HEK293 (cell line): ENCODE results near the gene LYZL1.

Experiments
- CTCF ChIA-PET: fragments of 350-600 bp; formaldehyde crosslinking; extraction: SDS; loops from one replicate; lab custom pipeline; 2021; ENCODE audit warnings: antibody characterized with exemption; lab: Yijun Ruan, JAX
- POLR2A ChIA-PET: fragments of 300-600 bp; formaldehyde crosslinking; extraction: SDS; loops from one replicate; lab custom pipeline; 2020; ENCODE audit warnings: antibody characterized with exemption, inconsistent platforms; lab: Yijun Ruan, JAX
- H3K27ac ChIP-seq: fragments of 200-500 bp; sonication (Bioruptor generic); 2 replicates; pipeline ENCODE4 v1.5.1; 2014; ENCODE audit warnings: low read depth, low read length, control low read depth, inconsistent platforms; ENCODE audit errors: extremely low read depth
- H3K36me3 ChIP-seq, 2 experiments: fragments of 200-500 bp in 1 of 2; sonication (Bioruptor generic) in 1 of 2; 1 replicate in 1 of 2; 2 replicates in 1 of 2; pipeline ENCODE4 v1.5.1; 2014 to 2017; ENCODE audit warnings: inconsistent platforms in 2 of 2, low read length in 2 of 2; ENCODE audit not compliant: control insufficient read depth in 2 of 2, insufficient read depth in 1 of 2
- H3K4me1 ChIP-seq: fragments of 200-500 bp; sonication (Bioruptor generic); 2 replicates; pipeline ENCODE4 v1.5.1; 2014; ENCODE audit warnings: mild to moderate bottlenecking, low read length, inconsistent platforms; ENCODE audit not compliant: control insufficient read depth, insufficient read depth
- H3K4me3 ChIP-seq: 2 replicates; pipeline ENCODE4 v1.5.1; 2011; ENCODE audit warnings: low read depth, mild to moderate bottlenecking, control low read depth, low read length, moderate library complexity
- H3K9me3 ChIP-seq: fragments of 200-500 bp; sonication (Bioruptor generic); 2 replicates; pipeline ENCODE4 v1.5.1; 2014; ENCODE audit warnings: low read depth, low read length, inconsistent platforms; ENCODE audit not compliant: control insufficient read depth, insufficient read depth
- EGR2 ChIP-seq: fragments of 450-650 bp; formaldehyde crosslinking; IDR thresholded peaks from 2 replicates; pipeline ENCODE4 v1.5.1; 2016; ENCODE audit warnings: low read depth, missing biosample characterization, missing genetic modification characterization
- HIC1 ChIP-seq: fragments of 450-650 bp; formaldehyde crosslinking; IDR thresholded peaks from 2 replicates; pipeline ENCODE4 v1.5.1; 2016; ENCODE audit warnings: missing biosample characterization, missing genetic modification characterization
- HOXD13 ChIP-seq: sonication (generic); formaldehyde crosslinking; IDR thresholded peaks from 2 replicates; pipeline ENCODE4 v1.8.0; 2022; ENCODE audit warnings: missing genetic modification reagents, borderline replicate concordance
- MZF1 ChIP-seq: fragments of 450-650 bp; formaldehyde crosslinking; IDR thresholded peaks from 2 replicates; pipeline ENCODE4 v1.5.1; 2017; ENCODE audit warnings: missing biosample characterization, missing genetic modification characterization, borderline replicate concordance
- SP7 ChIP-seq: fragments of 450-650 bp; formaldehyde crosslinking; IDR thresholded peaks from 2 replicates; pipeline ENCODE4 v1.5.1; 2016; ENCODE audit warnings: missing biosample characterization, missing genetic modification characterization
- TCF7L2 ChIP-seq: IDR thresholded peaks from 2 replicates; pipeline ENCODE4 v1.6.1; 2011; ENCODE audit warnings: low read depth, mild to moderate bottlenecking, inconsistent platforms, low read length, moderate library complexity, borderline replicate concordance
- ZBTB21 ChIP-seq: fragments of 450-650 bp; formaldehyde crosslinking; IDR thresholded peaks from 2 replicates; pipeline ENCODE4 v1.5.1; 2017; ENCODE audit warnings: missing biosample characterization, missing genetic modification characterization
- ZEB2 ChIP-seq: fragments of 450-650 bp; formaldehyde crosslinking; IDR thresholded peaks from 2 replicates; pipeline ENCODE4 v1.5.1; 2016; ENCODE audit warnings: missing biosample characterization, missing genetic modification characterization
- ZNF266 ChIP-seq: fragments of 450-650 bp; formaldehyde crosslinking; IDR thresholded peaks from 2 replicates; pipeline ENCODE4 v1.5.1; 2016; ENCODE audit warnings: missing biosample characterization, missing genetic modification characterization, low read depth
- ZNF292 ChIP-seq: fragments of 450-650 bp; formaldehyde crosslinking; IDR thresholded peaks from 2 replicates; pipeline ENCODE4 v1.5.1; 2016; ENCODE audit warnings: low read depth, missing biosample characterization, missing genetic modification characterization, borderline replicate concordance
- ZNF341 ChIP-seq: fragments of 450-650 bp; formaldehyde crosslinking; IDR thresholded peaks from 2 replicates; pipeline ENCODE4; 2016; ENCODE audit warnings: low read depth, missing biosample characterization, missing genetic modification characterization
- ZNF416 ChIP-seq: fragments of 450-650 bp; formaldehyde crosslinking; IDR thresholded peaks from 2 replicates; pipeline ENCODE4 v1.5.1; 2016; ENCODE audit warnings: missing biosample characterization, missing genetic modification characterization
- ZNF561 ChIP-seq: fragments of 450-650 bp; IDR thresholded peaks from 2 replicates; pipeline ENCODE4 v1.5.1; 2018; ENCODE audit warnings: missing biosample characterization, missing genetic modification characterization, borderline replicate concordance
- ZNF658 ChIP-seq: fragments of 450-650 bp; formaldehyde crosslinking; IDR thresholded peaks from 2 replicates; pipeline ENCODE4; 2016; ENCODE audit warnings: missing biosample characterization, missing genetic modification characterization
- ZNF76 ChIP-seq: fragments of 450-650 bp; formaldehyde crosslinking; IDR thresholded peaks from 2 replicates; pipeline ENCODE4; 2016; ENCODE audit warnings: low read depth, missing biosample characterization, missing genetic modification characterization, borderline replicate concordance
- ZSCAN18 ChIP-seq: fragments of 450-650 bp; formaldehyde crosslinking; IDR thresholded peaks from 2 replicates; pipeline ENCODE4 v1.5.1; 2016; ENCODE audit warnings: missing biosample characterization, missing genetic modification characterization
- ZXDB ChIP-seq: fragments of 450-650 bp; formaldehyde crosslinking; IDR thresholded peaks from 2 replicates; pipeline ENCODE4 v1.5.1; 2016; ENCODE audit warnings: missing biosample characterization, missing genetic modification characterization
- TF ChIP-seq, protein P1 (sequence below): fragments of 450-650 bp; formaldehyde crosslinking; IDR thresholded peaks from 2 replicates; pipeline ENCODE4 v1.5.1; 2016; ENCODE audit warnings: missing biosample characterization, missing genetic modification characterization
- TF ChIP-seq, protein P2 (sequence below): fragments of 450-650 bp; formaldehyde crosslinking; IDR thresholded peaks from 2 replicates; pipeline ENCODE4 v1.5.1; 2016; ENCODE audit warnings: missing biosample characterization, missing genetic modification characterization
- TF ChIP-seq, protein P3 (sequence below): fragments of 450-650 bp; formaldehyde crosslinking; IDR thresholded peaks from 2 replicates; pipeline ENCODE4 v1.5.1; 2017; ENCODE audit warnings: missing biosample characterization, missing genetic modification characterization
- TF ChIP-seq, protein P4 (sequence below): fragments of 450-650 bp; IDR thresholded peaks from 2 replicates; pipeline ENCODE4 v1.5.1; 2018; ENCODE audit warnings: missing biosample characterization, missing genetic modification characterization
- TF ChIP-seq, protein P5 (sequence below): fragments of 450-650 bp; formaldehyde crosslinking; IDR thresholded peaks from 2 replicates; pipeline ENCODE4 v1.5.1; 2016; ENCODE audit warnings: missing biosample characterization, missing genetic modification characterization

LYZL1 gene

DNA sequence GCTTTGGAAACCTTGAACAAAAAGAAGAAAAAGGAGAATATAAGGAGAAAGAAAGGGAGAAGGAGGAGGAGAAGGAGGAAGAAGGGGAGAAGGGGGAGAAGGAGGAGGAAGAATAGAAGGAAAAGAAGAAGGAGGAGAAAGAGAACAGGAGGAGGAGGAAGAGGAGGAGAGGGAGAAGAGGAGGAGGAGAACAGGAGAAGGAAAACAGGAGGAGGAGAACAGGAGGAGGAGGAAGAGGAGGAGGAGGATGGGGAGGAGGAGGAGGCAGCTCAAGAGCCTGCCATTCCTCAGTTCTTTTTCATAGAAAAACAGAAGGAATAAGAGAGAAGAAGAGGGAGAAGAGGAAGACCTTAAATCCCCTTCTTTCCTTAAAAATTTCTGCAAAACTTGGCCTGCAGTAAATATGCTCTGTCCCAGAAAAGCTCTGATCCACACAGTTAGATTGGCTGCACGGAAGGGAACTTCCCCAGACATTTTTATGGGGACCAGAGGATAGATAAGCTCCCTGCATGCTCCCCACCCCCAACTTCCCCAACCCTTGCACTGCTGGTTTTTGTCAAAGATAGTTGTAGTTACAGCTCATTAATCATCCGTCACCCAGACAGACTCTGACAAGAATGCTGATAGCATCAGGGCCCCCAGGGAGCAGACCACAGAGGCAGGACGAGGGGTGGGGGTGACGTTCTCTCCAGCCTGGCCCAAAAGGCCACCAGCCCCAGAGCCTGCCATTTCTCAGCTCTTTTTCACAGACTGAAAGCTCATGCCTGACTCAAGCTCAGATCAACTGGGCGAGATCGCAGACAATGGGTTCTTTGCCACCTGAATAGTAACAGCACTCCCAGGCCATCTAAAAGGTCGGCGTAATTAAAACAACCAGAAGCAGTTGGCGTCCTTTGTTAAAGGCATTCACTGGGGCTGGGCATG, 34.5 kb upstream of the LYZL1 start:
- ChIA-PET POLR2A (interaction anchor here (1.0 to 1.3 kb wide), 2 partner anchors 22 to 586 kb away, joined by 4 to 5 read pairs; no protein-coding TSS in a partner anchor), CTCF (interaction anchor here (0.6 to 6.3 kb wide), 6 partner anchors 11 to 590 kb away, joined by 3 to 41 read pairs (median 4); no protein-coding TSS in a partner anchor)
- peak overlapping the region; percentile 62 for H3K27ac ChIP-seq
- H3K4me1 ChIP-seq: peaks cover 45% of the 10 kb centered on the region
- no peaks in the 10 kb centered on the region for H3K9me3 ChIP-seq
- no peaks in the 10 kb centered on the region for H3K36me3 ChIP-seq
- no peak overlapping the region for H3K4me3 ChIP-seq
- TF ChIP-seq ZNF266 (tag by site-specific recombination): no peak
- TF ChIP-seq, protein P1, sequence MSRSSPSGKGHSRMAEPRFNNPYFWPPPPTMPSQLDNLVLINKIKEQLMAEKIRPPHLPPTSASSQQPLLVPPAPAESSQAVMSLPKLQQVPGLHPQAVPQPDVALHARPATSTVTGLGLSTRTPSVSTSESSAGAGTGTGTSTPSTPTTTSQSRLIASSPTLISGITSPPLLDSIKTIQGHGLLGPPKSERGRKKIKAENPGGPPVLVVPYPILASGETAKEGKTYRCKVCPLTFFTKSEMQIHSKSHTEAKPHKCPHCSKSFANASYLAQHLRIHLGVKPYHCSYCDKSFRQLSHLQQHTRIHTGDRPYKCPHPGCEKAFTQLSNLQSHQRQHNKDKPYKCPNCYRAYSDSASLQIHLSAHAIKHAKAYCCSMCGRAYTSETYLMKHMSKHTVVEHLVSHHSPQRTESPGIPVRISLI (tag by site-specific recombination): no peak
- no peak for TF ChIP-seq ZBTB21
- TF ChIP-seq, protein P2, sequence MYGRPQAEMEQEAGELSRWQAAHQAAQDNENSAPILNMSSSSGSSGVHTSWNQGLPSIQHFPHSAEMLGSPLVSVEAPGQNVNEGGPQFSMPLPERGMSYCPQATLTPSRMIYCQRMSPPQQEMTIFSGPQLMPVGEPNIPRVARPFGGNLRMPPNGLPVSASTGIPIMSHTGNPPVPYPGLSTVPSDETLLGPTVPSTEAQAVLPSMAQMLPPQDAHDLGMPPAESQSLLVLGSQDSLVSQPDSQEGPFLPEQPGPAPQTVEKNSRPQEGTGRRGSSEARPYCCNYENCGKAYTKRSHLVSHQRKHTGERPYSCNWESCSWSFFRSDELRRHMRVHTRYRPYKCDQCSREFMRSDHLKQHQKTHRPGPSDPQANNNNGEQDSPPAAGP: no peak
- no peak for TF ChIP-seq ZNF292 (tag by site-specific recombination)
- TF ChIP-seq, protein P3, sequence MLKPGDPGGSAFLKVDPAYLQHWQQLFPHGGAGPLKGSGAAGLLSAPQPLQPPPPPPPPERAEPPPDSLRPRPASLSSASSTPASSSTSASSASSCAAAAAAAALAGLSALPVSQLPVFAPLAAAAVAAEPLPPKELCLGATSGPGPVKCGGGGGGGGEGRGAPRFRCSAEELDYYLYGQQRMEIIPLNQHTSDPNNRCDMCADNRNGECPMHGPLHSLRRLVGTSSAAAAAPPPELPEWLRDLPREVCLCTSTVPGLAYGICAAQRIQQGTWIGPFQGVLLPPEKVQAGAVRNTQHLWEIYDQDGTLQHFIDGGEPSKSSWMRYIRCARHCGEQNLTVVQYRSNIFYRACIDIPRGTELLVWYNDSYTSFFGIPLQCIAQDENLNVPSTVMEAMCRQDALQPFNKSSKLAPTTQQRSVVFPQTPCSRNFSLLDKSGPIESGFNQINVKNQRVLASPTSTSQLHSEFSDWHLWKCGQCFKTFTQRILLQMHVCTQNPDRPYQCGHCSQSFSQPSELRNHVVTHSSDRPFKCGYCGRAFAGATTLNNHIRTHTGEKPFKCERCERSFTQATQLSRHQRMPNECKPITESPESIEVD (tag by site-specific recombination): peak; percentile 75
- peak; percentile 82 for TF ChIP-seq SP7 (tag by site-specific recombination)
- TF ChIP-seq ZNF341: peak; percentile 63
- TF ChIP-seq ZSCAN18 (tag by site-specific recombination): no peak
- TF ChIP-seq, protein P4, sequence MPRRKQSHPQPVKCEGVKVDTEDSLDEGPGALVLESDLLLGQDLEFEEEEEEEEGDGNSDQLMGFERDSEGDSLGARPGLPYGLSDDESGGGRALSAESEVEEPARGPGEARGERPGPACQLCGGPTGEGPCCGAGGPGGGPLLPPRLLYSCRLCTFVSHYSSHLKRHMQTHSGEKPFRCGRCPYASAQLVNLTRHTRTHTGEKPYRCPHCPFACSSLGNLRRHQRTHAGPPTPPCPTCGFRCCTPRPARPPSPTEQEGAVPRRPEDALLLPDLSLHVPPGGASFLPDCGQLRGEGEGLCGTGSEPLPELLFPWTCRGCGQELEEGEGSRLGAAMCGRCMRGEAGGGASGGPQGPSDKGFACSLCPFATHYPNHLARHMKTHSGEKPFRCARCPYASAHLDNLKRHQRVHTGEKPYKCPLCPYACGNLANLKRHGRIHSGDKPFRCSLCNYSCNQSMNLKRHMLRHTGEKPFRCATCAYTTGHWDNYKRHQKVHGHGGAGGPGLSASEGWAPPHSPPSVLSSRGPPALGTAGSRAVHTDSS (tag by site-specific recombination): peak; percentile 91
- TF ChIP-seq, protein P5, sequence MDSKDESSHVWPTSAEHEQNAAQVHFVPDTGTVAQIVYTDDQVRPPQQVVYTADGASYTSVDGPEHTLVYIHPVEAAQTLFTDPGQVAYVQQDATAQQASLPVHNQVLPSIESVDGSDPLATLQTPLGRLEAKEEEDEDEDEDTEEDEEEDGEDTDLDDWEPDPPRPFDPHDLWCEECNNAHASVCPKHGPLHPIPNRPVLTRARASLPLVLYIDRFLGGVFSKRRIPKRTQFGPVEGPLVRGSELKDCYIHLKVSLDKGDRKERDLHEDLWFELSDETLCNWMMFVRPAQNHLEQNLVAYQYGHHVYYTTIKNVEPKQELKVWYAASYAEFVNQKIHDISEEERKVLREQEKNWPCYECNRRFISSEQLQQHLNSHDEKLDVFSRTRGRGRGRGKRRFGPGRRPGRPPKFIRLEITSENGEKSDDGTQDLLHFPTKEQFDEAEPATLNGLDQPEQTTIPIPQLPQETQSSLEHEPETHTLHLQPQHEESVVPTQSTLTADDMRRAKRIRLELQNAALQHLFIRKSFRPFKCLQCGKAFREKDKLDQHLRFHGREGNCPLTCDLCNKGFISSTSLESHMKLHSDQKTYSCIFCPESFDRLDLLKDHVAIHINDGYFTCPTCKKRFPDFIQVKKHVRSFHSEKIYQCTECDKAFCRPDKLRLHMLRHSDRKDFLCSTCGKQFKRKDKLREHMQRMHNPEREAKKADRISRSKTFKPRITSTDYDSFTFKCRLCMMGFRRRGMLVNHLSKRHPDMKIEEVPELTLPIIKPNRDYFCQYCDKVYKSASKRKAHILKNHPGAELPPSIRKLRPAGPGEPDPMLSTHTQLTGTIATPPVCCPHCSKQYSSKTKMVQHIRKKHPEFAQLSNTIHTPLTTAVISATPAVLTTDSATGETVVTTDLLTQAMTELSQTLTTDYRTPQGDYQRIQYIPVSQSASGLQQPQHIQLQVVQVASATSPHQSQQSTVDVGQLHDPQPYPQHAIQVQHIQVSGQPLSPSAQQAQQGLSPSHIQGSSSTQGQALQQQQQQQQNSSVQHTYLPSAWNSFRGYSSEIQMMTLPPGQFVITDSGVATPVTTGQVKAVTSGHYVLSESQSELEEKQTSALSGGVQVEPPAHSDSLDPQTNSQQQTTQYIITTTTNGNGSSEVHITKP (tag by site-specific recombination): peak; percentile 87
- no peak for TF ChIP-seq ZNF658
- TF ChIP-seq EGR2 (tag by site-specific recombination): peak; percentile 95
- no peak for TF ChIP-seq ZNF76 (tag by site-specific recombination)
- TF ChIP-seq TCF7L2: peak; percentile 26; the same call in 1 of the 2 replicates
- TF ChIP-seq ZEB2: 0 out of 2 replicates have a peak, but pooled peaks have one; percentile 37
- 0 out of 2 replicates have a peak, but pooled peaks have one; percentile 47 for TF ChIP-seq ZNF561
- peak; percentile 63 for TF ChIP-seq ZXDB (tag by site-specific recombination)
- TF ChIP-seq HOXD13 (CRISPR knock-in tag): peak; percentile 87
- TF ChIP-seq ZNF416 (tag by site-specific recombination): no peak
- 0 out of 2 replicates have a peak, but pooled peaks have one; percentile 40 for TF ChIP-seq HIC1 (tag by site-specific recombination)
- TF ChIP-seq MZF1 (tag by site-specific recombination): peak; percentile 67
